ENCODE results near the gene NOP56. TPM values are rescaled to one million over a fixed set of nuclear protein-coding genes. Genes with fewer than 3 reads are reported as not detected.

The NOP56 gene
- total RNA-seq, 1 donor from 2014 or later: 288 TPM

- H4K20me1 ChIP-seq (ENCODE audit: low read depth): no peaks in the 10 kb centered on the region
- TF ChIP-seq CTCF (IDR thresholded peaks at IDR 0.05) (no peak), EZH2phosphoT487 (IDR thresholded peaks at IDR 0.05) (no peak), EZH2 (IDR thresholded peaks at IDR 0.05) (no peak)
- peak; percentile 51 for DNase-seq (ENCODE audit: low spot score)
- Mint-ChIP-seq H3K36me3 (no peaks in the 10 kb centered on the region), H3K4me1 (peaks cover 8% of the 10 kb centered on the region), H3K9me3 (no peaks in the 10 kb centered on the region), H3K27me3 (ENCODE audit: insufficient read depth, low read depth) (no peaks in the 10 kb centered on the region), H3K27ac (no peak overlapping the region), H3K4me3 (no peak overlapping the region)
- peaks cover 40% of the 10 kb centered on the region for H3K4me1 ChIP-seq
- no peak overlapping the region for H3K27ac ChIP-seq
- peaks cover 24% of the 10 kb centered on the region for H3F3A ChIP-seq (ENCODE audit: low read depth)
- peak overlapping the region; percentile 44 for H3K4me2 ChIP-seq
- peaks cover 69% of the 10 kb centered on the region for H3K27me3 ChIP-seq
- no peaks in the 10 kb centered on the region for H3K36me3 ChIP-seq
- no peak overlapping the region for H2AFZ ChIP-seq (replicated peaks)
- no peak overlapping the region for H3K4me3 ChIP-seq
- H3K9me3 ChIP-seq (ENCODE audit: low read depth): no peaks in the 10 kb centered on the region
- H3K79me2 ChIP-seq (ENCODE audit: low read depth): no peaks in the 10 kb centered on the region
- H3K9ac ChIP-seq: no peak overlapping the region
Observed at GRCh38 chr20:2706688-2707352, 54.4 kb downstream of the NOP56 start.

- Mint-ChIP-seq H3K4me1 (peaks cover 7% of the 10 kb centered on the region), H3K36me3 (no peaks in the 10 kb centered on the region), H3K27me3 (ENCODE audit: insufficient read depth, low read depth) (no peaks in the 10 kb centered on the region), H3K9me3 (no peaks in the 10 kb centered on the region), H3K27ac (no peak overlapping the region), H3K4me3 (no peak overlapping the region)
- H3K27me3 ChIP-seq: peaks cover 69% of the 10 kb centered on the region
- no peak overlapping the region for H3K4me3 ChIP-seq
- no peaks in the 10 kb centered on the region for H3K79me2 ChIP-seq (ENCODE audit: low read depth)
- no peaks in the 10 kb centered on the region for H3K36me3 ChIP-seq
- no peak overlapping the region for H3K27ac ChIP-seq
- H3F3A ChIP-seq (ENCODE audit: low read depth): peaks cover 24% of the 10 kb centered on the region
- TF ChIP-seq EZH2phosphoT487 (IDR thresholded peaks at IDR 0.05) (no peak), CTCF (IDR thresholded peaks at IDR 0.05) (no peak), EZH2 (IDR thresholded peaks at IDR 0.05) (no peak)
- no peaks in the 10 kb centered on the region for H3K9me3 ChIP-seq (ENCODE audit: low read depth)
- H3K4me2 ChIP-seq: peak overlapping the region; percentile 51
- H3K9ac ChIP-seq: no peak overlapping the region
- H3K4me1 ChIP-seq: peaks cover 40% of the 10 kb centered on the region
- H2AFZ ChIP-seq (replicated peaks): no peak overlapping the region
- DNase-seq (ENCODE audit: low spot score): no peak
- H4K20me1 ChIP-seq (ENCODE audit: low read depth): no peaks in the 10 kb centered on the region
Observed at GRCh38 chr20:2707353-2708072, 55.1 kb downstream of the NOP56 start.

MicroRNAs within 50 kb of the gene (microRNA counts, 767-probe panel; counts per million panel counts)
- microRNA hsa-miR-1292: 460 counts per million, percentile 90 among the panel's probes with 10 or more counts

Small RNA genes within 50 kb of the gene (microRNA-seq; reads per million reads assigned to microRNA genes)
- gene MIR1292: 5.8 reads per million, percentile 28 among the genes with 10 or more reads in this experiment

Small RNA genes within 50 kb of the gene (small RNA-seq; reads per million reads assigned to genes)
- not detected for gene SNORA51
- not detected for gene SNORD110
- not detected for gene SNORD56
- gene SNORD57: not detected
- gene SNORD86: not detected

Other genes starting within 250 kb of the NOP56 start
- gene SNRPB, start 181.8 kb upstream of the NOP56 start, total RNA-seq (ENCODE audit: low replicate concordance): 323 and 591 TPM in 2 replicates
- gene ZNF343, start 143.7 kb upstream of the NOP56 start, total RNA-seq (ENCODE audit: low replicate concordance): 7.4 and 9.7 TPM in 2 replicates
- not detected in 2 replicates for gene TMC2, start 116.1 kb upstream of the NOP56 start, total RNA-seq (ENCODE audit: low replicate concordance)
- 94.3 and 111 TPM in 2 replicates for gene IDH3B, start 11.6 kb downstream of the NOP56 start, total RNA-seq (ENCODE audit: low replicate concordance)
- gene EBF4, start 40.1 kb downstream of the NOP56 start, total RNA-seq (ENCODE audit: low replicate concordance): 1.9 and 2.5 TPM in 2 replicates
- 76.3 and 169 TPM in 2 replicates for gene CPXM1, start 148.0 kb downstream of the NOP56 start, total RNA-seq (ENCODE audit: low replicate concordance)
- gene C20orf141, start 162.4 kb downstream of the NOP56 start, total RNA-seq (ENCODE audit: low replicate concordance): not detected in 2 replicates
- not detected in 2 replicates for gene TMEM239, start 163.7 kb downstream of the NOP56 start, total RNA-seq (ENCODE audit: low replicate concordance)
- 14.6 and 53.1 TPM in 2 replicates for gene PCED1A, start 188.0 kb downstream of the NOP56 start, total RNA-seq (ENCODE audit: low replicate concordance)
- gene VPS16, start 188.1 kb downstream of the NOP56 start, total RNA-seq (ENCODE audit: low replicate concordance): 27.6 and 39.6 TPM in 2 replicates
- 77.7 and 89.4 TPM in 2 replicates for gene PTPRA, start 220.8 kb downstream of the NOP56 start, total RNA-seq (ENCODE audit: low replicate concordance)